A549 (cell line): ENCODE results near the gene KCNIP3. TPM values are rescaled to one million over a fixed set of nuclear protein-coding genes. Genes with fewer than 3 reads are reported as not detected.

Experiments
- ATAC-seq, 2 experiments: fragments of 200-7000 bp in 1 of 2; fragments of >200 bp in 1 of 2; cut with Nextera tagmentation in 1 of 2; cut with Tn5 transposase in 1 of 2; 3 replicates each; pipeline versions ENCODE4 v1.8.0 to v1.9.1; 2018 to 2020; ENCODE audit warnings: mild to moderate bottlenecking in 1 of 2, moderate library complexity in 1 of 2
- CTCF ChIA-PET: fragments of 300-600 bp; sonication (Branson Sonifier 250); formaldehyde crosslinking; extraction: SDS; loops from one replicate; lab custom pipeline; 2021; ENCODE audit warnings: antibody characterized with exemption, inconsistent platforms; lab: Yijun Ruan, JAX
- POLR2A ChIA-PET: fragments of 350-600 bp; formaldehyde crosslinking; extraction: SDS; loops from one replicate; lab custom pipeline; 2021; ENCODE audit warnings: antibody characterized with exemption, inconsistent platforms; lab: Yijun Ruan, JAX
- DNase-seq, 2 experiments: peaks; one replicate each; pipeline versions ENCODE4 v3.0.0 to v3.0.0-alpha.2; 2011 to 2016; ENCODE audit warnings: low read depth in 1 of 2, low spot score in 1 of 2
- FAIRE-seq: peaks from 2 replicates; lab custom pipeline; 2011; peaks lifted over from hg19 to GRCh38; lab: Jason Lieb, UNC
- H3K27ac ChIP-seq, 2 experiments: fragments of >200 bp; sonication (Bioruptor Twin); formaldehyde crosslinking; 3 replicates each; pipeline ENCODE4 v1.5.1; 2016 to 2017
- H3K4me1 ChIP-seq: fragments of >200 bp; sonication (Bioruptor Twin); formaldehyde crosslinking; 3 replicates; pipeline ENCODE4 v1.6.1; 2016
- H3K4me2 ChIP-seq: fragments of >200 bp; sonication (Bioruptor Twin); formaldehyde crosslinking; 3 replicates; pipeline ENCODE4 v1.6.1; 2016
- H3K4me3 ChIP-seq: fragments of >200 bp; sonication (Bioruptor Twin); formaldehyde crosslinking; 3 replicates; pipeline ENCODE4 v1.5.1; 2016
- H3K9me3 ChIP-seq: fragments of >200 bp; sonication (Bioruptor Twin); formaldehyde crosslinking; 3 replicates; pipeline ENCODE4 v1.6.1; 2016
- BCL3 ChIP-seq: fragments of >200 bp; sonication (Bioruptor Twin); formaldehyde crosslinking; IDR thresholded peaks from 3 replicates; pipeline ENCODE4 v1.6.1; 2016
- BHLHE40 ChIP-seq: IDR thresholded peaks from 2 replicates; pipeline ENCODE4 v1.6.1; 2012; ENCODE audit warnings: low read depth, low read length, inconsistent platforms
- CHD4 ChIP-seq: fragments of 200-600 bp; sonication (generic); IDR thresholded peaks from 2 replicates; pipeline ENCODE4 v1.6.1; 2016; ENCODE audit warnings: antibody characterized with exemption, mild to moderate bottlenecking, borderline replicate concordance
- EHF ChIP-seq: fragments of 250-450 bp; sonication (Bioruptor Pico); IDR thresholded peaks from 2 replicates; pipeline ENCODE4 v1.5.0; 2020; ENCODE audit warnings: mild to moderate bottlenecking
- FOSB ChIP-seq: fragments of 250-450 bp; sonication (Bioruptor Pico); IDR thresholded peaks from 2 replicates; pipeline ENCODE4 v1.5.0; 2020; ENCODE audit warnings: mild to moderate bottlenecking, moderate library complexity
- FOXS1 ChIP-seq: fragments of 250-450 bp; sonication (Bioruptor Pico); IDR thresholded peaks from 2 replicates; pipeline ENCODE4 v1.5.0; 2020; ENCODE audit warnings: mild to moderate bottlenecking, moderate library complexity
- HDAC2 ChIP-seq: fragments of 200-600 bp; sonication (generic); IDR thresholded peaks from 2 replicates; pipeline ENCODE4 v1.6.1; 2016
- HOXB13 ChIP-seq: fragments of 250-450 bp; sonication (Bioruptor Pico); IDR thresholded peaks from 2 replicates; pipeline ENCODE4 v1.5.0; 2020; ENCODE audit warnings: low read depth, mild to moderate bottlenecking, moderate library complexity
- KDM1A ChIP-seq: fragments of 200-600 bp; sonication (generic); IDR thresholded peaks from 2 replicates; pipeline ENCODE4 v1.6.1; 2016; ENCODE audit warnings: low read depth, mild to moderate bottlenecking
- POLR2AphosphoS2 ChIP-seq: conservative IDR thresholded peaks from 2 replicates; pipeline ENCODE4 v1.6.1; 2012; ENCODE audit warnings: low read length, improper control_type of control experiment, inconsistent platforms
- REST ChIP-seq: fragments of 200-600 bp; sonication (generic); IDR thresholded peaks from 2 replicates; pipeline ENCODE4 v1.6.1; 2016; ENCODE audit warnings: antibody characterized with exemption, mild to moderate bottlenecking, moderate library complexity
- SMC3 ChIP-seq: fragments of >200 bp; sonication (Bioruptor Twin); formaldehyde crosslinking; IDR thresholded peaks from 3 replicates; pipeline ENCODE4 v1.6.1; 2018; ENCODE audit warnings: inconsistent platforms
- TFCP2L1 ChIP-seq: fragments of 250-450 bp; sonication (Bioruptor Pico); IDR thresholded peaks from 2 replicates; pipeline ENCODE4 v1.5.0; 2021; ENCODE audit warnings: mild to moderate bottlenecking
- ZFP36 ChIP-seq: fragments of 450-650 bp; IDR thresholded peaks from 2 replicates; pipeline ENCODE4 v1.6.1; 2014; ENCODE audit warnings: borderline replicate concordance; ENCODE audit not compliant: partially characterized antibody
- ZSCAN20 ChIP-seq: fragments of 250-450 bp; sonication (Bioruptor Pico); IDR thresholded peaks from 2 replicates; pipeline ENCODE4 v1.8.0; 2022; ENCODE audit warnings: mild to moderate bottlenecking, moderate library complexity
- WGBS: methylation state at CpG from one replicate; pipeline ENCODE4 v1.1.6; 2017; ENCODE audit errors: missing lambda C conversion rate; 5-methylcytosine and 5-hydroxymethylcytosine counted together
- polyA plus RNA-seq, 4 experiments: library from polyadenylated mRNA; depleted of rRNA in 3 of 4; stranded (reverse); fragments of >200 nt; fragmentation: RNase III in 1 of 4; extraction: RNeasy Plus Mini Kit Qiagen cat#74134 plus additional on column Dnase treatment in 1 of 4; gene quantifications; 2 replicates in 3 of 4; 3 replicates in 1 of 4; pipeline ENCODE4 v1.2.3, GENCODE V29; 2011 to 2017
- TF ChIP-seq, protein P1 (sequence below): fragments of 450-650 bp; IDR thresholded peaks from 2 replicates; pipeline ENCODE4 v1.6.1; 2014; ENCODE audit warnings: antibody characterized with exemption
- TF ChIP-seq, protein P2 (sequence below): IDR thresholded peaks from 2 replicates; pipeline ENCODE4 v1.6.1; 2012; ENCODE audit warnings: low read depth, borderline replicate concordance

KCNIP3 gene
- polyA plus RNA-seq, 2 of the 4 experiments (the other 2 are of a cell fraction): 0.13 to 0.84 TPM

- CTCF ChIA-PET: interaction anchor here (0.7 kb wide), 1 partner anchor 203 kb away, joined by 4 read pairs; no protein-coding TSS in a partner anchor
- Histone ChIP-seq H3K4me2 (no peak overlapping the region), H3K27ac (no peak overlapping the region), H3K9me3 (peaks cover 7% of the 10 kb centered on the region; the same call in 2 of the 3 replicates), H3K4me1 (no peaks in the 10 kb centered on the region), H3K4me3 (no peak overlapping the region)
- WGBS: 68% methylated on average over 4 of the region's 4 CpGs
- ATAC-seq (no peak), FAIRE-seq (no peak), DNase-seq (no peak)
- no peak for TF ChIP-seq POLR2AphosphoS2
- POLR2A ChIA-PET: no interaction called here
Observed at GRCh38 chr2:95283562-95283961, 13.6 kb upstream of the KCNIP3 start.

DNA sequence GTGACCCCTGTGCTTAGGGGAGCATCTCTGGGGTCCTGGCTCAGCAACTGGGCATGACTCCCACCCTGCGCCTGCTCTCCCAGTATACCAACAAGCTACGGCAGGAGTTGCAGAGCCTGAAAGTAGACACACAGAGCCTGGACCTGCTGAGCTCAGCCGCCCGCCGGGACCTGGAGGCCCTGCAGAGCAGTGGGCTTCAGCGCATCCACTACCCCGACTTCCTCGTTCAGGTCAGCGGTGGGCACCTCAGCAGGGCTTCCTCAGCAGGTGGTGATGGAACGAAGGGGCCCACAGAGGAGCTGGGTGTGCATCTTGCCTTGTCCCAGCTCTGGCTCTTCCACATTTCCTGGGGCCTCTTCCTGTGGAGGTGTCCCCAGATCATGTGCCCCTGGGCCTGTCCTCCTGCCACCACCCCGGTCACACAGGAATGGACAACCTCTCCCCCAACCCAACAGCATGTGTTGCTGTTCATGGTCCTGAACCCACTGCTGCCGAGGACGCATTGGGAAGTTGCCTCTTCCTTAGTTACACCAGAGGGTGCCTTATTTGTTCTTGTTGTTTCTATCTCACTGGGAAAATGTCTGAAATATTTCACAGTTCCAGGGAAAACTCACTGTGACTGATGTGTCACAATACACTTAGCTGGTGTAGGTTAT is 12.1 kb upstream of the KCNIP3 start:
- H3K4me3 ChIP-seq: no peak overlapping the region
- no peak overlapping the region for H3K27ac ChIP-seq
- ChIA-PET CTCF (interaction anchor here (0.6 to 0.9 kb wide), 4 partner anchors 10 to 130 kb away, joined by 3 read pairs; no protein-coding TSS in a partner anchor), POLR2A (no interaction called here)
- 70% methylated on average over 13 of the region's 13 CpGs for WGBS
- H3K4me2 ChIP-seq: no peak overlapping the region
- DNase-seq: no peak
- peaks cover 16% of the 10 kb centered on the region; the same call in 2 of the 3 replicates for H3K9me3 ChIP-seq
- no peaks in the 10 kb centered on the region for H3K4me1 ChIP-seq
- ATAC-seq: no peak
- FAIRE-seq: no peak
- TF ChIP-seq REST: peak; percentile 73; the same call in 1 of the 2 replicates
- TF ChIP-seq TFCP2L1 (CRISPR knock-in tag): no peak

- CTCF ChIA-PET: interaction anchor here (0.6 to 0.9 kb wide), 2 partner anchors 97 to 130 kb away, joined by 3 read pairs; no protein-coding TSS in a partner anchor
- Histone ChIP-seq H3K9me3 (peaks cover 21% of the 10 kb centered on the region), H3K27ac (no peak overlapping the region), H3K4me1 (no peaks in the 10 kb centered on the region), H3K4me2 (no peak overlapping the region), H3K4me3 (no peak overlapping the region)
- 22% methylated on average over 3 of the region's 4 CpGs for WGBS
- POLR2A ChIA-PET: no interaction called here
- FAIRE-seq (no peak), ATAC-seq (no peak), DNase-seq (no peak)
- no peak for TF ChIP-seq HDAC2
- TF ChIP-seq FOXS1: no peak
- no peak for TF ChIP-seq BCL3
- no peak for TF ChIP-seq ZSCAN20 (CRISPR knock-in tag)
- TF ChIP-seq BHLHE40: no peak
- TF ChIP-seq, protein P1, sequence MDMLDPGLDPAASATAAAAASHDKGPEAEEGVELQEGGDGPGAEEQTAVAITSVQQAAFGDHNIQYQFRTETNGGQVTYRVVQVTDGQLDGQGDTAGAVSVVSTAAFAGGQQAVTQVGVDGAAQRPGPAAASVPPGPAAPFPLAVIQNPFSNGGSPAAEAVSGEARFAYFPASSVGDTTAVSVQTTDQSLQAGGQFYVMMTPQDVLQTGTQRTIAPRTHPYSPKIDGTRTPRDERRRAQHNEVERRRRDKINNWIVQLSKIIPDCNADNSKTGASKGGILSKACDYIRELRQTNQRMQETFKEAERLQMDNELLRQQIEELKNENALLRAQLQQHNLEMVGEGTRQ: no peak
- TF ChIP-seq, protein P2, sequence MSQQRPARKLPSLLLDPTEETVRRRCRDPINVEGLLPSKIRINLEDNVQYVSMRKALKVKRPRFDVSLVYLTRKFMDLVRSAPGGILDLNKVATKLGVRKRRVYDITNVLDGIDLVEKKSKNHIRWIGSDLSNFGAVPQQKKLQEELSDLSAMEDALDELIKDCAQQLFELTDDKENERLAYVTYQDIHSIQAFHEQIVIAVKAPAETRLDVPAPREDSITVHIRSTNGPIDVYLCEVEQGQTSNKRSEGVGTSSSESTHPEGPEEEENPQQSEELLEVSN: no peak
- TF ChIP-seq FOSB: no peak
- TF ChIP-seq EHF (CRISPR knock-in tag): no peak
- no peak for TF ChIP-seq HOXB13 (CRISPR knock-in tag)
- TF ChIP-seq ZFP36: no peak
- TF ChIP-seq CHD4: no peak
- no peak for TF ChIP-seq SMC3
- TF ChIP-seq KDM1A: no peak
Observed at GRCh38 chr2:95285542-95285932, 11.6 kb upstream of the KCNIP3 start.
